ENCODE measurements around the gene FOXA1.

DNA sequence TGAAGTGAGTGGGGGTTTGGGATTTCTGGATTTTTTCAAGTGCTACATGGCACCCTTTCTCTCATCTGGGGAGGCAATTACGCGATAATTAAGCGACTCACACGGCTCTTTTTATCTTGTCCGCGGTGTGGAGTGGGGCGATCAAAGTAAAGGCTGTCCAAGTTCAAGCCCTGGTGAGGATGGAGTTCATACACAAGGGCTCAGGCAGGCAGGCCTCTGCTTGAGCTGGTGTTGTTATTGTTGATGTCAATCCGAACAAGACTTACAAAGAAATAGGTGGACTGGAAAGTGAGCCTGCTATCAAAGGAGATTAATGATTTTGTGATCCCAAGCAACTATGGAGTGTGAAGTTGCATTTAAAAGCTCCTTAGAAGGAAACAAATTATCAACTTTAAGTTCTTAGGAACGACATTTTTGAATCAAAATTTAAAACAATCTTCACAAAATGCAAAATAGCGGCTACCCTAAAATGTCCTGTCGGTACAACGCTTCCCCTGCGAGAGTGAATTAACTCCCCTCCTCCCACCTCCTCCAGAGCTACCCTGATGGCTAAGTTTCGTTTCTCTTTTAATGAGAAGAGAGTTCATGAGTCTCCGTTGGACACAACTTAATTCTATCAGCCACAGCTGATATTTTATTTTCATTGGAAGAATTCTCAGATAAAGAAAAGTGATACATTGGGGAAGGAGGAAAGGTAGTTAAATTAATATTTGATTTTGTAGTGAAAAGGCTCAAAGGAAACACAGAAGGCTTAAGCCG lies 5.9 kb downstream of the FOXA1 start:
- TF ChIP-seq, protein P1, sequence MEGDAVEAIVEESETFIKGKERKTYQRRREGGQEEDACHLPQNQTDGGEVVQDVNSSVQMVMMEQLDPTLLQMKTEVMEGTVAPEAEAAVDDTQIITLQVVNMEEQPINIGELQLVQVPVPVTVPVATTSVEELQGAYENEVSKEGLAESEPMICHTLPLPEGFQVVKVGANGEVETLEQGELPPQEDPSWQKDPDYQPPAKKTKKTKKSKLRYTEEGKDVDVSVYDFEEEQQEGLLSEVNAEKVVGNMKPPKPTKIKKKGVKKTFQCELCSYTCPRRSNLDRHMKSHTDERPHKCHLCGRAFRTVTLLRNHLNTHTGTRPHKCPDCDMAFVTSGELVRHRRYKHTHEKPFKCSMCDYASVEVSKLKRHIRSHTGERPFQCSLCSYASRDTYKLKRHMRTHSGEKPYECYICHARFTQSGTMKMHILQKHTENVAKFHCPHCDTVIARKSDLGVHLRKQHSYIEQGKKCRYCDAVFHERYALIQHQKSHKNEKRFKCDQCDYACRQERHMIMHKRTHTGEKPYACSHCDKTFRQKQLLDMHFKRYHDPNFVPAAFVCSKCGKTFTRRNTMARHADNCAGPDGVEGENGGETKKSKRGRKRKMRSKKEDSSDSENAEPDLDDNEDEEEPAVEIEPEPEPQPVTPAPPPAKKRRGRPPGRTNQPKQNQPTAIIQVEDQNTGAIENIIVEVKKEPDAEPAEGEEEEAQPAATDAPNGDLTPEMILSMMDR (conservative IDR thresholded peaks at IDR 0.05; ENCODE audit: low read depth, low read length): no peak
- TF ChIP-seq EZH2 (IDR thresholded peaks at IDR 0.05; ENCODE audit: borderline replicate concordance, low read depth, low read length, poor library complexity, severe bottlenecking): no peak

Data from A673 (cell line).